Measurements from ENCODE around the gene SLC35G2.

SLC35G2 gene

GRCh38 chr3:136819392-136819730 lies 435 bp downstream of the SLC35G2 start:
- Histone ChIP-seq H3K27ac (ENCODE audit: low read depth, low read length) (peak overlapping the region; percentile 27), H4K5ac (ENCODE audit: low read length) (no peak overlapping the region), H2BK5ac (ENCODE audit: low read length) (no peak overlapping the region), H2AK5ac (ENCODE audit: low read length) (no peak overlapping the region), H2BK120ac (ENCODE audit: low read depth, low read length) (no peak overlapping the region), H3K4me3 (ENCODE audit: low read length) (peak overlapping the region; percentile 68), H3K36me3 (ENCODE audit: control insufficient read depth, insufficient read depth, low read length) (no peaks in the 10 kb centered on the region), H3K23ac (ENCODE audit: low read length) (peak overlapping the region; percentile 29), H3K4me2 (ENCODE audit: low read length) (peak overlapping the region; percentile 66), H2BK15ac (replicated peaks; ENCODE audit: low read depth) (no peak overlapping the region), H3K4me1 (ENCODE audit: control insufficient read depth, low read depth, low read length) (no peaks in the 10 kb centered on the region), H3K56ac (ENCODE audit: low read length) (peak overlapping the region; percentile 90), H3K4ac (ENCODE audit: low read depth, low read length) (no peak overlapping the region), H4K8ac (ENCODE audit: low read depth, low read length) (no peak overlapping the region), H3K79me1 (ENCODE audit: low read length) (peaks cover 2% of the 10 kb centered on the region), H3K79me2 (ENCODE audit: control insufficient read depth, insufficient read depth, low read length) (peaks cover 2% of the 10 kb centered on the region), H3K9ac (ENCODE audit: low read length) (peak overlapping the region; percentile 72), H3K27me3 (ENCODE audit: insufficient read depth, low read length, poor library complexity) (no peaks in the 10 kb centered on the region), H3K18ac (ENCODE audit: low read length) (peak overlapping the region; percentile 61)
- DNase-seq, result peak; percentile 75
- WGBS (ENCODE audit: extremely low coverage, insufficient coverage, low lambda C conversion rate), result no CpG with 5 or more reads among the region's 21 CpGs

GRCh38 chr3:136819731-136820679 lies 1.1 kb downstream of the SLC35G2 start:
- no peak overlapping the region for H4K8ac ChIP-seq (ENCODE audit: low read depth, low read length)
- no peak overlapping the region for H3K27ac ChIP-seq (ENCODE audit: low read depth, low read length)
- H3K9ac ChIP-seq (ENCODE audit: low read length), result peak overlapping the region; percentile 72
- no peak overlapping the region for H3K18ac ChIP-seq (ENCODE audit: low read length)
- peak; percentile 90 for DNase-seq
- peaks cover 2% of the 10 kb centered on the region for H3K79me2 ChIP-seq (ENCODE audit: control insufficient read depth, insufficient read depth, low read length)
- no peaks in the 10 kb centered on the region for H3K36me3 ChIP-seq (ENCODE audit: control insufficient read depth, insufficient read depth, low read length)
- peak overlapping the region; percentile 66 for H3K4me2 ChIP-seq (ENCODE audit: low read length)
- peaks cover 2% of the 10 kb centered on the region for H3K79me1 ChIP-seq (ENCODE audit: low read length)
- no peak overlapping the region for H2AK5ac ChIP-seq (ENCODE audit: low read length)
- H2BK120ac ChIP-seq (ENCODE audit: low read depth, low read length), result no peak overlapping the region
- H3K23ac ChIP-seq (ENCODE audit: low read length), result peak overlapping the region; percentile 29
- H3K27me3 ChIP-seq (ENCODE audit: insufficient read depth, low read length, poor library complexity), result no peaks in the 10 kb centered on the region
- H3K4ac ChIP-seq (ENCODE audit: low read depth, low read length), result no peak overlapping the region
- no CpG with 5 or more reads among the region's 51 CpGs for WGBS (ENCODE audit: extremely low coverage, insufficient coverage, low lambda C conversion rate)
- no peak overlapping the region for H4K5ac ChIP-seq (ENCODE audit: low read length)
- H3K4me1 ChIP-seq (ENCODE audit: control insufficient read depth, low read depth, low read length), result no peaks in the 10 kb centered on the region
- no peak overlapping the region for H2BK15ac ChIP-seq (replicated peaks; ENCODE audit: low read depth)
- no peak overlapping the region for H2BK5ac ChIP-seq (ENCODE audit: low read length)
- H3K56ac ChIP-seq (ENCODE audit: low read length), result peak overlapping the region; percentile 90
- H3K4me3 ChIP-seq (ENCODE audit: low read length), result peak overlapping the region; percentile 68

- peak; percentile 67 for DNase-seq
- Histone ChIP-seq H3K9ac (ENCODE audit: low read length) (no peak overlapping the region), H3K79me1 (ENCODE audit: low read length) (peaks cover 3% of the 10 kb centered on the region), H4K5ac (ENCODE audit: low read length) (no peak overlapping the region), H3K4me3 (ENCODE audit: low read length) (no peak overlapping the region), H2BK15ac (replicated peaks; ENCODE audit: low read depth) (no peak overlapping the region), H3K18ac (ENCODE audit: low read length) (no peak overlapping the region), H3K4me1 (ENCODE audit: control insufficient read depth, low read depth, low read length) (peaks cover 3% of the 10 kb centered on the region), H3K4ac (ENCODE audit: low read depth, low read length) (no peak overlapping the region), H3K27me3 (ENCODE audit: insufficient read depth, low read length, poor library complexity) (no peaks in the 10 kb centered on the region), H3K56ac (ENCODE audit: low read length) (no peak overlapping the region), H3K79me2 (ENCODE audit: control insufficient read depth, insufficient read depth, low read length) (peaks cover 3% of the 10 kb centered on the region), H2BK120ac (ENCODE audit: low read depth, low read length) (no peak overlapping the region), H3K23ac (ENCODE audit: low read length) (no peak overlapping the region), H2BK5ac (ENCODE audit: low read length) (no peak overlapping the region), H3K27ac (ENCODE audit: low read depth, low read length) (no peak overlapping the region), H3K36me3 (ENCODE audit: control insufficient read depth, insufficient read depth, low read length) (no peaks in the 10 kb centered on the region), H2AK5ac (ENCODE audit: low read length) (no peak overlapping the region), H3K4me2 (ENCODE audit: low read length) (no peak overlapping the region), H4K8ac (ENCODE audit: low read depth, low read length) (no peak overlapping the region)
- WGBS (ENCODE audit: extremely low coverage, insufficient coverage, low lambda C conversion rate), result no CpG with 5 or more reads among the region's 1 CpG
Measured at GRCh38 chr3:136831461-136831860, 12.5 kb downstream of the SLC35G2 start.

- no peak overlapping the region for H3K4me2 ChIP-seq (ENCODE audit: low read length)
- H4K8ac ChIP-seq (ENCODE audit: low read depth, low read length), result no peak overlapping the region
- H4K5ac ChIP-seq (ENCODE audit: low read length), result no peak overlapping the region
- no peak overlapping the region for H2BK15ac ChIP-seq (replicated peaks; ENCODE audit: low read depth)
- no CpG with 5 or more reads among the region's 1 CpG for WGBS (ENCODE audit: extremely low coverage, insufficient coverage, low lambda C conversion rate)
- no peak overlapping the region for H3K4ac ChIP-seq (ENCODE audit: low read depth, low read length)
- H2AK5ac ChIP-seq (ENCODE audit: low read length), result no peak overlapping the region
- no peaks in the 10 kb centered on the region for H3K27me3 ChIP-seq (ENCODE audit: insufficient read depth, low read length, poor library complexity)
- no peak overlapping the region for H3K18ac ChIP-seq (ENCODE audit: low read length)
- H3K9ac ChIP-seq (ENCODE audit: low read length), result no peak overlapping the region
- H3K79me1 ChIP-seq (ENCODE audit: low read length), result peaks cover 7% of the 10 kb centered on the region
- H2BK5ac ChIP-seq (ENCODE audit: low read length), result no peak overlapping the region
- H2BK120ac ChIP-seq (ENCODE audit: low read depth, low read length), result no peak overlapping the region
- H3K23ac ChIP-seq (ENCODE audit: low read length), result no peak overlapping the region
- no peak overlapping the region for H3K4me3 ChIP-seq (ENCODE audit: low read length)
- H3K56ac ChIP-seq (ENCODE audit: low read length), result no peak overlapping the region
- no peaks in the 10 kb centered on the region for H3K36me3 ChIP-seq (ENCODE audit: control insufficient read depth, insufficient read depth, low read length)
- H3K4me1 ChIP-seq (ENCODE audit: control insufficient read depth, low read depth, low read length), result peaks cover 11% of the 10 kb centered on the region
- DNase-seq, result no peak
- H3K27ac ChIP-seq (ENCODE audit: low read depth, low read length), result no peak overlapping the region
- peaks cover 3% of the 10 kb centered on the region for H3K79me2 ChIP-seq (ENCODE audit: control insufficient read depth, insufficient read depth, low read length)
Measured at GRCh38 chr3:136835089-136835812, 16.3 kb downstream of the SLC35G2 start.

GRCh38 chr3:136835813-136836510 lies 17.0 kb downstream of the SLC35G2 start:
- no peak overlapping the region for H4K8ac ChIP-seq (ENCODE audit: low read depth, low read length)
- no peak overlapping the region for H3K4me2 ChIP-seq (ENCODE audit: low read length)
- H3K36me3 ChIP-seq (ENCODE audit: control insufficient read depth, insufficient read depth, low read length), result no peaks in the 10 kb centered on the region
- no peak overlapping the region for H3K4me3 ChIP-seq (ENCODE audit: low read length)
- WGBS (ENCODE audit: extremely low coverage, insufficient coverage, low lambda C conversion rate), result 100% methylated on average over 1 of the region's 3 CpGs
- H3K4ac ChIP-seq (ENCODE audit: low read depth, low read length), result no peak overlapping the region
- no peak overlapping the region for H3K56ac ChIP-seq (ENCODE audit: low read length)
- H4K5ac ChIP-seq (ENCODE audit: low read length), result no peak overlapping the region
- no peak overlapping the region for H3K9ac ChIP-seq (ENCODE audit: low read length)
- H3K27ac ChIP-seq (ENCODE audit: low read depth, low read length), result no peak overlapping the region
- peaks cover 8% of the 10 kb centered on the region for H3K79me1 ChIP-seq (ENCODE audit: low read length)
- peak overlapping the region; percentile 80 for H3K18ac ChIP-seq (ENCODE audit: low read length)
- no peak overlapping the region for H2BK5ac ChIP-seq (ENCODE audit: low read length)
- H3K4me1 ChIP-seq (ENCODE audit: control insufficient read depth, low read depth, low read length), result peaks cover 11% of the 10 kb centered on the region
- H3K79me2 ChIP-seq (ENCODE audit: control insufficient read depth, insufficient read depth, low read length), result peaks cover 3% of the 10 kb centered on the region
- H3K27me3 ChIP-seq (ENCODE audit: insufficient read depth, low read length, poor library complexity), result no peaks in the 10 kb centered on the region
- no peak overlapping the region for H2AK5ac ChIP-seq (ENCODE audit: low read length)
- H3K23ac ChIP-seq (ENCODE audit: low read length), result no peak overlapping the region
- DNase-seq, result no peak
- no peak overlapping the region for H2BK15ac ChIP-seq (replicated peaks; ENCODE audit: low read depth)
- no peak overlapping the region for H2BK120ac ChIP-seq (ENCODE audit: low read depth, low read length)
